ENCODE data around the gene TRIM37.
"Not testable (repeated sequence)": the region's sequence is repeated elsewhere in the genome, so short reads cannot be mapped to it uniquely, and the experiment has no call there.

TRIM37 gene

DNA sequence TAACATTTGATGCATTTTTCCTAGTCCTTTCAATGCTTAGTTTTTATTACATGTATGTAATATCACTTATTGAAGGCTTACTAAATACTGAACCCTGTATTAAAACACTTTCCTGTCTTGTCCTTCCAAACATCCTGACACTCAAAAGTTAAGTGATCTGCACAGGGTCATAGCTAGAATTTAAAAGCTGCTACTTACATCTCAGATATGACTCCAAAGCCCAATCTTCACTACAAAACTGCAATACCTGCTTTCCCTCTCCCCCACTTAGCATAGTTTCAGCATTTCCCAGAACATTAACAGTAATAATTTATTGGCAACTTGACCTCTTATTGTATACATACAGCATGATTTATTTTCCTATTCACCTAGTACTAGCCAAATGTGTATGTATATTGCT lies 4.3 kb upstream of the TRIM37 start:
- no peak for DNase-seq (ENCODE audit: low read depth in 2 of 2)

DNA sequence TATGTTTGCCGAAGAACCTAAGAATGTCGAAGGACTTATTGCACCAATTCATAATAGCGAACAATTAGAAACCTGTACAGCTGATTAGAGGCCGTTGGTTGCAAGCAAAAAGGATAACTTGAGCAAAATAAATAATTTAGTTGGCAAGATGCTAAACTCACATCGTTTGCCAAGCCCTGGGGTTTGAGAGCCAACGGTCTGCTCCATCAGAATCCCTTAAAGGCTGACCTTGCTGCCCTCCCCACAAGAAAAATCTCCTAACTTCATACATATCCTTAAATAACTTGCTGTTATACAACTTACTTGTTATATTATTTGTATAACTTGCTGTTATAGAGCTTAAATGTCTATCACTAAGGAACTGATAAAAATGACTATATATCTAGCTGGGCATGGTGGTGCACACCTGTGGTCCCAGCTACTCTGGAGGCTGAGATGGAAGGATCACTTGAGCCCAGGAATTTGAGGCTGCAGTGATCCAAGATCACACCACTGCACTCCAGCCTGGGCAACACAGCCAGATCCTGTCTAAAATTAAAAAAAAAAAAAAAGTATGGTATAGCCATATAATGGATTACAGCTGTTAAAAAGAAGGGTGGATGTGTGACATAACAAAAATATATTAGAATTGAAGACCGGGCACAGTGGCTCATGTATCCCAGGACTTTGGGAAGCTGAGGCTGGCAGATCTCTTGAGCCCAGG lies 1.9 kb upstream of the TRIM37 start:
- no peak for DNase-seq (ENCODE audit: low read depth in 2 of 2)

DNA sequence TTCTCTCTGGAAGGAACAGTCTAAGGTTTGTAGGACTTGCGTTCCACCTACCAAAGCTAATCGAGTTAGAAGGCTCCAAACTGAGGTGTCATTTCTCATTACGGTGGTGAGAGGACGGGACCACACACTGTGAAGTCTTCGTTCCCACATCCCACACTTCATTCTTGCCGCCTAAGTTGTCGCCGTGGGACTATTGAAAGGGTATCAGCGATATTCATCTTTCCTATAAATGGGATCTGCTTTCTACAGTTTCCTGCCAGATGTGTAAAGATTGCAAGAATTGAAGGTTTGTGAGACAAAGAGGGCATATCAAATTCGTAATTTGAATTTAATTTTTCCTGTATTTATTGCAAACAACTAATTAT lies 608 bp upstream of the TRIM37 start:
- DNase-seq (ENCODE audit: low read depth in 2 of 2) = no peak

DNA sequence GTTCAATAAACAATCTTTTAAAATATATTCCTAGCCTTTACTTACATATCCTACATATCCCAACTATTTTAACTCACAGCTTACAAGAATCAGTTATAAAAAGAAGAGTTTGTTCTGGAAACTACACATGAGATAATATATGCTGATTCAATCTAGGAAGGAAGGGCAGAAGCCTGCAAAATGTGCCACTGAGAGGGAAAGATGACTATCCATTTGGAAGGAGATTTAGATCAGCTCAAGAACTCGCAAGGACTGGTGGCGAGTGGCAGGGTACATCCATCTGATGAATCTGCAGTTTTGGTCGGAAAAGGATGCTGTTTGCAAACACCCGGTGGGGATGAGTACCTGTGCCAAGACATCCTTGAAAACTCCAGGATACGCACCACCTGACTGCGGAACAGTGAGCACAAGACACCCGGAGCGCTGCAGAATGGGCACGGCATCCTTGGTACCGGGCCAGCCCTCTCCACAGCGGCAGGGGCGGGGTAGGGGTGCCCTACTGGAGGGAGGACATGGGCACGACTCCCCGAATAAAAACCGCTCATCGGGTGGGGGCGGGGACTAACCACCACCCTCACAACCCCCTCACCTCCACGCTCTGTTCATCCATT lies 723 bp downstream of the TRIM37 start:
- DNase-seq (ENCODE audit: low read depth in 2 of 2) = peak; percentile 42 to 49

DNA sequence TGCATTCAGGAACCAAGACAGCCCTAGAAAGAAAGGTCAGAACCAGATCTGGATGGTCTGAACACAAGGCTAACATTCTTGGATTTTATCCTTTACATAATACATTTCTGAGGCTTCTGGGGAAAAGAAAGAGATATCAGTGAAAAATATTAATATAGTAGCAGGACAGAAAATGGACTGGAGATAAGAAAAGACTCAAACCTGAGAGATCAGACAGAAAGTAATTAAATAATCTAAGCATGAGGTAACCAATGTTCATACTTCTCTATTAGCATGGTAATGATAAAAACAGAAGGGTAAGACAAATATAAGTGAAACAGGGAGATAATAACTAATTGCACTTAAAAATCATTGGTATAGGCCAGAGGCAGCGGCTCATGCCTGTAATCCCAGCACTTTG lies 5.5 kb downstream of the TRIM37 start:
- no peak for DNase-seq (ENCODE audit: low read depth in 2 of 2)

DNA sequence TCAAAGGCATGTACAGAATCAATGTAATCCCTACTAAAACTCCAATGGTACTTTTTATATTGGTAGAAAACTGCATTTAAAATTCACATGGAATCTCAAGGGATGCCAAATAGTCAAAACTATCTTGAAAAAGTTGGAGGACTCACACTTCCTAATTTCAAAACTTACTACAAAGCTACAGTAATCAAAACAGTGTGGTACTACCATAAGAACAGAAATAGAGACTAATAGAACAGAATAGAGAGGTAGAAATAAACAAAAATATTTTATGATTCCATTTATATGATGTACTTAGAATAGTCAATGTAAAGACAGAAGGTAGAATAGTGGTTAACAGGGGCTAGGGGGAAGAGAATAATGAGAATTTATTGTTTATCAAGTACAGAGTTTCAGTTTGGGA lies 8.8 kb downstream of the TRIM37 start:
- no peak for DNase-seq (ENCODE audit: low read depth in 2 of 2)

DNA sequence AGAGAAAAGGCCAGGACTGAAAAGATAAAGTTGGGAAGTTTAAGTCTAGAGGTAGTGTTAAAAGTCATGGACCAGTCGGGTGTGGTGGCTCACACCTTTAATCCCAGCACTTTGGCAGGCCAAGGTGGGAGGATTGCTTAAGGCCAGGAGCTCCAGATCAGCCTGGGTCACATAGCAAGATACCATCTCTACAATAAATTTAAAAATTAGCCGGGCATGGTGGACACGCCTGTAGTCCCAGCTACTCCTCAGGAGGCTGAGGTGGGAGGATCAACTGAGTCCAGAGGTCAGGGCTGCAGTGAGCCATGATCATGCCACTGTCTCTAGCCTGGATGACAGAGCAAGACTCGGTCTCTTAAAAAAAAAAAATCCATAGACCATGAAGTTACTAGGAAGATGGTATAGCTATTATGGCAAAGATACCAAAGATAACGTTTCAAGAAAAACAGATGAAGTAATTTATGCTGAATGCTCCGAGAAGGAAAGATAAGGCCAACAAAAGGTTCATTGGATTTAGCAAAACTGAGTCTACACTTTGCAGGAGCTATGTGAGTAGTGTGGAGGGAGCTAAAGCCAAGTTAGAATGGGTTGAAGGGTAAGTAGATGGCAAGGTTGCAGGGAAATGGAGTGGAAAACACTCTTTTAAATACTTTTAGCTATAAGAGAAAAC lies 11.7 kb downstream of the TRIM37 start:
- DNase-seq (ENCODE audit: low read depth in 2 of 2) = no peak

DNA sequence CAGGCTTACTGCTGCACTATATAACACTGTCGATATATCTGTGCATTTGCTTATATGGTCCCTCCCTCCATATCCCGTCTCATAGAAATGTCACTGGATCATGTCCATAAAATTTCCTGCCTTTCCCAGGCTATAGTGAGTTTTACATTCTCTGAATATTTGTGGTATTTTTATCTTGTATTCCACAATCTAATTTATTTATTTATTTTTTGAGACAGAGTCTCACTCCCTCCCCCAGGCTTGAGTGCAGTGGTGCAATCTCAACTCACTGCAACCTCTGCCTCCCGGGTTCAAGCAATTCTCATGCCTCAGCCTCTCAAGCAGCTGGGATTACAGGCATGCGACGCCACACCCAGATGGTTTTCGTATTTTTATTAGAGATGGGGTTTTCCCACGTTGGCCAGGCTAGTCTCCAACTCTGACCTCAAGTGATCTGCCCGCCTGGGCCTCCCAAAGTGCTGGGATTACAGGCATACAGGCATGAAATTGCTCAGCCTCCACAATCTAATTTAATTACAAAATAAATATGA lies 12.9 kb downstream of the TRIM37 start:
- DNase-seq (ENCODE audit: low read depth in 2 of 2) = no peak

DNA sequence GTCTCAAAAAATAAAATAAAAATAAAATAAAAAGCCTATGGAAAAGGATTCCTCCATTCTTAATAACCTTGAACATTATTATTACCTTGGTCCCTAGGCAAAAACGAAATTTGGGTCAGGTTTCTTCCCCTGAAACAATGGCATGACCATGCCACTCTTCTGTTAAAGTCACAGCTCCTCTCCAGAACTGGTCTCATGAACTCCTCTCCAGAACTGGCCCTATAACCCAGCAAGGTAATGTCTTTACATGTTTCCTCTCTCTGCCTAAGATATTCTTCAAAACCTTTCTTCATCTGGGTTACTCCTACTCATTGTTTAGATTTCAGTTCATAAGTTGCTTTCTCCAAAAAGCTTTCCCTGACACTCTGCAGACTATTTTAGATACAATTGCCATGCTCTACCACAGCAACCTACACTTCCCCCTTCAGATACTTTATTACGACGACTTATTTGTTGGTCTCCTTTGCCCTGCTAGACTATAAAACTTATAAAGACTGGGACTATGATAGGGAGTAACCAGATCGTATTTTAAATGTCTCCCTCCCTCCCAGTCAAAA lies 13.5 kb downstream of the TRIM37 start:
- no peak for DNase-seq (ENCODE audit: low read depth in 2 of 2)

DNA sequence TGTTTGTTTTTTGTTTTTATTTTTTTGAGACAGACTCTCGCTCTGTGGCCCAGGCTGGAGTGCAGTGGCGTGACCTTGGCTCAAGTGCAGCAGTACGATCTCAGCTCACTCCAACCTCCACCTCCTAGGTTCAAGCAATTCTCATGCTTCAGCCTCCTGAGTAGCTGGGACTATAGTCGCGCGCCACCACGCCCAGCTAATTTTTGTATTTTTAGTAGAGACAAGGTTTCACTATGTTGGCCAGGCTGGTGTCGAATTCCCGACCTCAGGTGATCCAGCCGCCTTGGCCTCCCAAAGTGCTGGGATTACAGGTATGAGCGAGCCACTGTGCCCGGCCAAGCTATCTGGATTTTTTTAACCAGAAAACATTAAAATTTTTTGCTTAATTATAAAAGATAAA lies 16.1 kb downstream of the TRIM37 start:
- DNase-seq (ENCODE audit: low read depth in 2 of 2) = not testable (repeated sequence)

DNA sequence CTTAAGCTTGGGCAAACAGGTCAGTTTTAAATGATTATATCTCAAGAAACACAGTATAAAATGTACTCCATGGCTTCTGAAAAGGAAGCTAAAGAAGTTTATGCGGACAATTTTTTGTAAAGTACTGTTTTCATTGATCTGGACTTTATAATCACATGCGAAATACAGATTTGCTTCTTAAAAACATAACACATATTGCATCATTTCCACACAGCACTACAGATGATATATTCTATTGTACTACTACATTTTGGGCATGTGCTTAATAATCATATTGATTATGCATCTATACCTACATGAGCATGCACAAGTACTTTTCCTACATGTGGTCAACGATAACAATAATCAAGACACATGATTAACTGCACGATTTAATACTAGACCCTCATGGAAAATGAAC lies 22.5 kb downstream of the TRIM37 start:
- DNase-seq (ENCODE audit: low read depth in 2 of 2) = no peak

DNA sequence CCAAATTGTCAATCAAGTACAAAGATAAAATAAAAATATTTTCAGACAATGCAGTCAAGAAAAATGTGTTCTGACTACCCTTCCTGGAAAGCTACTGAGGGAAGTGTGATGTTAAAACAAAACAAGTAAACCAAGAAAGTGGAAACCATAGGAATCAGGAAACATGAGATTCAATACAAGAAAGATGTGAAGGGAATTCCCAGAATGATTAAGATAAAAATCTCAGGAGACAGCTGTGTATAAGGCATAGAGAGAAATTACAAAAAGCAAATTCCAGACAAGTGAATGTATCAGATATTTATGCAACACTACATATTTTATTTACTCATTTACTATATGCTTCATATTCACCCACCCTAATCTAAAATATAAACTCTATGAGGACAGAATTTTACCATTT lies 32.2 kb downstream of the TRIM37 start:
- no peak for DNase-seq (ENCODE audit: low read depth in 2 of 2)

DNA sequence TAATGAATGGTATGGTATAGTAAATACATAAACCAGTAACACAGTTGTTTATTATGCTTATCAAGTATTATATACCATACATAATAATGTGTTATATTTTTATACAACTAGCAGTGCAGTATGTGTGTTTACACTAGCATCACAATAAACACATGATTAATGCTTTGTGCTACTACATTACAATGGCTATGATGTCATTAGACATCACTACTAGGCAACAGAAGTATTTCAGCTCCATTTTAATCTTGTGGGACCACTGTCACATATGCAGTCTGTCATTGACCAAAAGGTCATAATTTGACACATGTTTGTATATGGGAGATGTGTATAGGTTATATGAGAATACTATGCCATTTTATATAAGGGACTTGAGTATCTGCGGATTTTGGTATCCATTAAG lies 32.7 kb downstream of the TRIM37 start:
- DNase-seq (ENCODE audit: low read depth in 2 of 2) = no peak

DNA sequence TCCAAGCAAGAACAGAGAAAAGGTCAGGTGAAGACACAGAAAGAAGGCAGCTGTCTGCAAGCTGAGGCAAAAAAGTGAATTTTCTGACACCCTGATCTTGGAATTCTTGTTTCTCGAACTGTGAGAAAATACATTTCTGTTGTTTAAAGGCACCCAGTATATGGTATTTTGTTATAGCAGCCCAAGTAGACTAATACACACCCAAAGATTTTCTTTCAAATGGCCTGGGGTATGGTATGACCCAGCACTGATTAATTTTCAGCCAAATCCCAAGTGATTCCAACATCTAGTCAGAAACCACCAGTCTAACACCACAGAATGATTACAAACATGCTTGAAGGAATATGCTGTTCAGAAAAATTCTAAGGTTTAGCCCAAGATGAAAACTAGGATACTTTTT lies 36.8 kb downstream of the TRIM37 start:
- no peak for DNase-seq (ENCODE audit: low read depth in 2 of 2)

DNA sequence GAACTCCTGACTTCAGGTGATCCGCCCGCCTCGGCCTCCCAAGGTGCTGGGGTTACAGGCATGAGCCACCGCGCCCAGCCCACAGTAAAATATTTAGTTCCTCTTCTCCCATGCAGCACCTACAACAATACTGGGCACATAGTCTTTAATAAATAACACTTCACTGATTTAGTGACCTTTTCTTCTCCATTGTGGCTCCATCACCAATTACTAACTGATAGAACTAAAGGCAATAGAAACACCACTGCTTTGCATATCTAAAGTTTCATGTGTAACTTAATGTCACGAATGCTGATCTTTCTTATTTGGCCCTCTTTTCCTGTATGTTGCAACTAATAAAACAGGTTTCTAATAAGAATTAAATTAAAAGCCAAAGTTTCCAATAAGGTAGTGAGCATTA lies 38.9 kb downstream of the TRIM37 start:
- DNase-seq (ENCODE audit: low read depth in 2 of 2) = no peak

DNA sequence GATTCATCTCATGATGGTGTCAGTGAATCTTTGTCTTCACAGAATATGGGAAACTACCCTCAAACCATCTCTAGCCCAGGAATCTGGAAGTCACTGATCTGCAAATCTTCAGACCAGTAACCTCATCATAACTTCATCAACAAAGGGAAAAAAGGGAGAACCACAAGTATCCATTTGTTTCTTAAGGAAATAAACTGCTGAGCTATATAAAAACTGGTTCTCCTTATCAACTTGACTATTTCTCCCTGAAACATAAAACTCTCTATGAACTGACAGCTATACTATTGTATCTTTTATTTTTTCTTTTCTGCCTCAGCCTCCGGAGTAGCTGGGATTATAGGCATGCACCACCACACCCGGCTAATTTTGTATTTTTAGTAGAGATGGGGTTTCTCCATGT lies 39.3 kb downstream of the TRIM37 start:
- DNase-seq (ENCODE audit: low read depth in 2 of 2) = no peak

DNA sequence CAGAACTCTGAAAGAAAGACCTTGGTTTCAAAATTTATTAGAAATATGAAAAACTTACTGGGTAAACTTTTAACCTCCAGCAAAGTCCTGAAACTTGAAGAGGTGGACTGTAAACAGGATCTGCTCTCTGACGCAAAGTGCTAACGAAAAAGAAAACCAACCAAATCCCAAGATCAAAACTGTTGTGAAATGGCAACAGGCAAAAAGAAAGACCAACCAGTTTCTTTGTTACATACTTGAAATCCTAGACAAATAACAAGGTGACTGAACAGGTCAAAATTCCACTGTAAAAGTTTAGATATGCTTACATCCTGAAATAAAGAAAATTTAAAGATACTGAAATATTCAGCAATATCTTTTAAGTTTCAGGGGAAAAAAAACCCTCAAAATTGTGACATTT lies 44.2 kb downstream of the TRIM37 start:
- no peak for DNase-seq (ENCODE audit: low read depth in 2 of 2)

DNA sequence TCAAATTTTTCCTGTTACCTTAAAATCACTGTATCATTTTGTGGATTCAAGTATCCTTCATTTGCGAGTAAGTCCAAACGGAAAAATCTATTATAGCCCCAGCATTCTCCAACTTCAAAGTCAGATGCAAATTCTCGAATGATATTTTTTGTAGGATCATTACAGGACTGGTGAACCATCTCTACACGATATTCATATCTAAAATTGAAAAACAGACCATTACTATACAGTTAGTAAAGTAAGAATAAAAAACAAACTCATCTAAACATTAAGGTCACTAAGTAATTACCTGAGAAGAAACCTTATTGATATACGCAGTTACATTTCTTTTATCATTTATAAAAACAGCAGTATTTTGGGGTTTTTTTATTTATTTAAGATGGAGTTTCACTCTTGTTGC lies 49.8 kb downstream of the TRIM37 start:
- no peak for DNase-seq (ENCODE audit: low read depth in 2 of 2)

DNA sequence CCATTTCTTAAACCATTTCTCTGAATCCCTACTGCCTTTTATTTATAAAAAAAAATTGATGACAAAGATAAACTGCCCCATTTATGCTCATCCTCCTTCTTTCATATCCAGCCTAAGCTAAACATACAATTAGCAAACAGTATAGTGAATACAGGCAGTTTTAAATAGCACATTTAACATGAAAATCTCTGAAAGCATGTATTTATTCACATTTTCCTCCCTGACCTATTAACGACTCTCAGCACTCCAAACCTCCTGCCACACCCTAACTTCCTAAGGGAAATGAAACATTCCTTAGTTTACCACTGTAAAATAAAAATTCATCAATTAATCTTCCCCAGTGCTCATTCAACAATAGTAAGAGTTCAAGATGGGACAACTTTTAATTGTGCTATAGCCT lies 56.9 kb downstream of the TRIM37 start:
- no peak for DNase-seq (ENCODE audit: low read depth in 2 of 2)

DNA sequence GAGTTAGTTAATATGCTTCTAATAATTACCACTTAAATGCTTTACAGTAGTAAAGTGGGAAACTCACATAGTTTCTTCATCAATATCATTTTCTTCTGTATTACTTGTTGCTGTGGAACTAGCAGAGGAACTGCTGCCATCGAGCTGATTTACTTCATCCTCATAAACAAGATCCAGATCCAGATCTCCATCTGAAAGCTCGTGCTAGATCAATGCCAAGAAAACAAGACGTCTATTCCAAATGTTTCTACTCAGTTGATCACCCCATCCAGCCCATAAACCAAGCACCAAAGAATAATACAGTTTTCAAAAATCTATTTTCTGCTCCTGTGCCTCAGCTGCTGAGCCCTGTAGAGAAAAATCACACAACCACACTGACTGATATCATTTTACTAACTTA lies 59.1 kb downstream of the TRIM37 start:
- DNase-seq (ENCODE audit: low read depth in 2 of 2) = no peak

DNA sequence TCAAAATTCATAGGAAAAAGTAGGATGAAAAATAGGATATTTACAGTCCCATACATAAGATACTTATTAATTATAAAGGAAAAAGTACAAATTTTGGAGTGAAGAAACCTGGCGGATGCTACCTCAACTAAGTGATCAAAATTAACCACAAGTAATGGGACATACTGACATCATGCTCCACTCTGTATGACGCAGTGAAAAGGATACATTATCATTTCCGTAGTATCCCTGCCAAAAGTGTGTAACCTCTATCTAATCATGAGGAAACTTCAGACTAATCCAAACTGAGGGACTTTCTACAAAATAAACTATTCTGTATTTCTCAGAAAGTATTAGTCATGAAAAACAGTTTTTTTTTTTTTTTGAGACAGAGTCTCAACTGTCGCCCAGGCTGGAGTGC lies 60.5 kb downstream of the TRIM37 start:
- DNase-seq (ENCODE audit: low read depth in 2 of 2) = no peak

DNA sequence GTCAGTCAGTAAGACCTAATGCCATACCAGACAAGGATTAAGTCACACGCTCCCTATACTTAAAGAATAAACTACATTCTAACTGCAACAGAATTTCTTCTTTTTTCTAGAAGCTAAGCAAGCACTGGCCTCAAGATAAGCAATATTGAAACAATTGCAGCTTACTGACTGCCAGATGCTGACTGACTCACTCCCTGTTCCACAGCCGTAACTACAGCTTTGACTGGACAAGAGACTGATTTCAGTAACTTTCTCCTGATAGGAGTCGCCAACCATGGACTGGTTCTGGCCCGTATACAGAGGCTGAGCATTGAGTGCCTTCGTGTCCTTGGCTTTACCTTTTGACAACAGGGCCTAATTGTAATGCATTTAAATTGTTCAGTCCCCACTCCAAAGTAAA lies 67.9 kb downstream of the TRIM37 start:
- peak in 1 of 2 donors; percentile 26 for DNase-seq (ENCODE audit: low read depth in 2 of 2)

DNA sequence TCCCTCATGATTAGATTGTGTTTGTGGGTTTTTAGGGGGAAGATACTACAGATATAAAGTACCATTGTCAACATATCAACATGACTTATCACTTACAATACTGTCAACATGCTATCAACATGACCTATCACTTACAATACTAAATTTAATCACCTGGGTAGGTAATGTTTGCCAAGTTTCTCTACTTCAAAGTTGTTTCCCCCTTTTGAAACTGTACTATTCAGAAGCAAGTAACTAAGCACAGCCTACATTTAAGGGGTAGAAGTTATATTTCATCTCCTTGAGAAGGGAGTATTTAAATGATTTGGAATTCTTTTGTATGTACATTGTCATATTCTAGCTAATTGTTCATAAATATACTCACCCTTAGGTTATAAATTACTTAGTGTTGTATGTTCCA lies 68.7 kb downstream of the TRIM37 start:
- no peak for DNase-seq (ENCODE audit: low read depth in 2 of 2)

Measured in stimulated activated CD8-positive, alpha-beta memory T cell treated with anti-CD3 and anti-CD28 coated beads, Interleukin-15, amount 100 ng/mL, for 48 hours (primary cell).